Inflammatory macrophage treated with lipopolysaccharide for 4 hours (primary cell): ENCODE measurements around the gene LMOD2.
A peak's percentile ranks its signal among the peaks of the same experiment; 100 is the strongest.
"Not testable (repeated sequence)": the region's sequence is repeated elsewhere in the genome, so short reads cannot be mapped to it uniquely, and the experiment has no call there.

Source experiments
- DNase-seq: peaks from one replicate; pipeline ENCODE4 v3.0.0-alpha.2; 2020

The LMOD2 gene

GRCh38 chr7:123655614-123656013 lies at the start of gene LMOD2:
Gene LMOD2, plus strand, starts transcription at chr7:123655866. Its CDS starts 98 bp downstream, at chr7:123655964.
- no peak for DNase-seq

- DNase-seq: no peak
Observed at GRCh38 chr7:123607423-123607975, 48.2 kb upstream of the LMOD2 start.

- no peak for DNase-seq
Observed at GRCh38 chr7:123608991-123609882, 46.4 kb upstream of the LMOD2 start.

GRCh38 chr7:123609883-123610239 lies 45.8 kb upstream of the LMOD2 start:
- DNase-seq: no peak

GRCh38 chr7:123612024-123612423 lies 43.6 kb upstream of the LMOD2 start:
- DNase-seq: no peak

GRCh38 chr7:123615344-123615743 lies 40.3 kb upstream of the LMOD2 start:
- DNase-seq: no peak

- DNase-seq: no peak
Observed at GRCh38 chr7:123616223-123616622, 39.4 kb upstream of the LMOD2 start.

GRCh38 chr7:123621707-123622106 lies 34.0 kb upstream of the LMOD2 start:
- no peak for DNase-seq

GRCh38 chr7:123622660-123623386 lies 32.8 kb upstream of the LMOD2 start:
- DNase-seq: no peak

GRCh38 chr7:123624527-123625183 lies 31.0 kb upstream of the LMOD2 start:
- DNase-seq: peak; percentile 46

GRCh38 chr7:123625254-123625653 lies 30.4 kb upstream of the LMOD2 start:
- DNase-seq: no peak

- DNase-seq: no peak
Observed at GRCh38 chr7:123627851-123628250, 27.8 kb upstream of the LMOD2 start.

- DNase-seq: no peak
Observed at GRCh38 chr7:123628829-123629228, 26.8 kb upstream of the LMOD2 start.

GRCh38 chr7:123629281-123629680 lies 26.4 kb upstream of the LMOD2 start:
- DNase-seq: no peak

GRCh38 chr7:123632808-123633207 lies 22.9 kb upstream of the LMOD2 start:
- DNase-seq: no peak

GRCh38 chr7:123633553-123633952 lies 22.1 kb upstream of the LMOD2 start:
- DNase-seq: no peak

GRCh38 chr7:123634011-123634573 lies 21.6 kb upstream of the LMOD2 start:
- not testable (repeated sequence) for DNase-seq

- peak; percentile 4 for DNase-seq
Observed at GRCh38 chr7:123635551-123636359, 19.9 kb upstream of the LMOD2 start.

- DNase-seq: no peak
Observed at GRCh38 chr7:123637203-123637602, 18.5 kb upstream of the LMOD2 start.

- no peak for DNase-seq
Observed at GRCh38 chr7:123637878-123638277, 17.8 kb upstream of the LMOD2 start.

- no peak for DNase-seq
Observed at GRCh38 chr7:123639631-123640030, 16.0 kb upstream of the LMOD2 start.

- DNase-seq: no peak
Observed at GRCh38 chr7:123640583-123640982, 15.1 kb upstream of the LMOD2 start.
